A549 (cell line): ENCODE data around the gene CDCA7. TPM values are rescaled to one million over a fixed set of nuclear protein-coding genes. Genes with fewer than 3 reads are reported as not detected.

ENCODE experiments used
- ATAC-seq, 2 experiments: fragments of 200-7000 bp in 1 of 2; fragments of >200 bp in 1 of 2; cut with Nextera tagmentation in 1 of 2; cut with Tn5 transposase in 1 of 2; 3 replicates each; pipeline versions ENCODE4 v1.8.0 to v1.9.1; 2018 to 2020; ENCODE audit warnings: mild to moderate bottlenecking in 1 of 2, moderate library complexity in 1 of 2
- CTCF ChIA-PET: fragments of 300-600 bp; sonication (Branson Sonifier 250); formaldehyde crosslinking; extraction: SDS; loops from one replicate; lab custom pipeline; 2021; ENCODE audit warnings: antibody characterized with exemption, inconsistent platforms; lab: Yijun Ruan, JAX
- POLR2A ChIA-PET: fragments of 350-600 bp; formaldehyde crosslinking; extraction: SDS; loops from one replicate; lab custom pipeline; 2021; ENCODE audit warnings: antibody characterized with exemption, inconsistent platforms; lab: Yijun Ruan, JAX
- DNase-seq, 2 experiments: peaks; one replicate each; pipeline versions ENCODE4 v3.0.0 to v3.0.0-alpha.2; 2011 to 2016; ENCODE audit warnings: low read depth in 1 of 2, low spot score in 1 of 2
- FAIRE-seq: peaks from 2 replicates; lab custom pipeline; 2011; peaks lifted over from hg19 to GRCh38; lab: Jason Lieb, UNC
- H3K27ac ChIP-seq, 2 experiments: fragments of >200 bp; sonication (Bioruptor Twin); formaldehyde crosslinking; 3 replicates each; pipeline ENCODE4 v1.5.1; 2016 to 2017
- H3K4me1 ChIP-seq: fragments of >200 bp; sonication (Bioruptor Twin); formaldehyde crosslinking; 3 replicates; pipeline ENCODE4 v1.6.1; 2016
- H3K4me2 ChIP-seq: fragments of >200 bp; sonication (Bioruptor Twin); formaldehyde crosslinking; 3 replicates; pipeline ENCODE4 v1.6.1; 2016
- H3K4me3 ChIP-seq: fragments of >200 bp; sonication (Bioruptor Twin); formaldehyde crosslinking; 3 replicates; pipeline ENCODE4 v1.5.1; 2016
- H3K9me3 ChIP-seq: fragments of >200 bp; sonication (Bioruptor Twin); formaldehyde crosslinking; 3 replicates; pipeline ENCODE4 v1.6.1; 2016
- CBX2 ChIP-seq: fragments of 200-600 bp; sonication (generic); IDR thresholded peaks from 2 replicates; pipeline ENCODE4 v1.6.1; 2016; ENCODE audit warnings: low read depth, mild to moderate bottlenecking, borderline replicate concordance
- CEBPB ChIP-seq, 2 experiments: fragments of >200 bp in 1 of 2; sonication (Bioruptor Twin) in 1 of 2; formaldehyde crosslinking in 1 of 2; IDR thresholded peaks; 2 replicates each; pipeline ENCODE4 v1.6.1; 2012 to 2016
- CHD2 ChIP-seq: fragments of 150-350 bp; IDR thresholded peaks from 2 replicates; pipeline ENCODE4 v1.6.1; 2014; ENCODE audit warnings: low read length; ENCODE audit not compliant: partially characterized antibody
- ESRRA ChIP-seq: fragments of 150-350 bp; IDR thresholded peaks from 2 replicates; pipeline ENCODE4 v1.6.1; 2014; ENCODE audit warnings: mild to moderate bottlenecking, low read length, borderline replicate concordance
- FOXS1 ChIP-seq: fragments of 250-450 bp; sonication (Bioruptor Pico); IDR thresholded peaks from 2 replicates; pipeline ENCODE4 v1.5.0; 2020; ENCODE audit warnings: mild to moderate bottlenecking, moderate library complexity
- HDAC2 ChIP-seq: fragments of 200-600 bp; sonication (generic); IDR thresholded peaks from 2 replicates; pipeline ENCODE4 v1.6.1; 2016
- HOXB13 ChIP-seq: fragments of 250-450 bp; sonication (Bioruptor Pico); IDR thresholded peaks from 2 replicates; pipeline ENCODE4 v1.5.0; 2020; ENCODE audit warnings: low read depth, mild to moderate bottlenecking, moderate library complexity
- KDM5A ChIP-seq: fragments of 200-600 bp; sonication (generic); IDR thresholded peaks from 2 replicates; pipeline ENCODE4 v1.6.1; 2016; ENCODE audit warnings: antibody characterized with exemption, mild to moderate bottlenecking
- MYC ChIP-seq: IDR thresholded peaks from 2 replicates; pipeline ENCODE4 v1.6.1; 2012; ENCODE audit warnings: mild to moderate bottlenecking, inconsistent platforms, low read length, improper control_type of control experiment, borderline replicate concordance
- PHF8 ChIP-seq: fragments of 200-600 bp; sonication (generic); IDR thresholded peaks from 2 replicates; pipeline ENCODE4 v1.6.1; 2016; ENCODE audit warnings: low read depth, mild to moderate bottlenecking, antibody characterized with exemption, moderate library complexity, borderline replicate concordance
- RCOR1 ChIP-seq: fragments of 150-350 bp; IDR thresholded peaks from 2 replicates; pipeline ENCODE4 v1.6.1; 2014; ENCODE audit warnings: antibody characterized with exemption, low read length, low read depth
- RFX5 ChIP-seq: fragments of 450-650 bp; IDR thresholded peaks from 2 replicates; pipeline ENCODE4 v1.7.1; 2014; ENCODE audit warnings: antibody characterized with exemption, mild to moderate bottlenecking, moderate library complexity
- RNF2 ChIP-seq: fragments of 200-600 bp; sonication (generic); IDR thresholded peaks from 2 replicates; pipeline ENCODE4 v1.6.1; 2016; ENCODE audit warnings: low read depth, mild to moderate bottlenecking, antibody characterized with exemption, moderate library complexity, borderline replicate concordance
- TFCP2L1 ChIP-seq: fragments of 250-450 bp; sonication (Bioruptor Pico); IDR thresholded peaks from 2 replicates; pipeline ENCODE4 v1.5.0; 2021; ENCODE audit warnings: mild to moderate bottlenecking
- TP53 ChIP-seq: fragments of 250-450 bp; sonication (Bioruptor Pico); IDR thresholded peaks from 2 replicates; pipeline ENCODE4 v1.5.0; 2021; ENCODE audit warnings: mild to moderate bottlenecking, moderate library complexity
- ZC3H11A ChIP-seq: fragments of 450-650 bp; IDR thresholded peaks from 2 replicates; pipeline ENCODE4 v1.6.1; 2014; ENCODE audit warnings: antibody characterized with exemption, mild to moderate bottlenecking
- ZFP36 ChIP-seq: fragments of 450-650 bp; IDR thresholded peaks from 2 replicates; pipeline ENCODE4 v1.6.1; 2014; ENCODE audit warnings: borderline replicate concordance; ENCODE audit not compliant: partially characterized antibody
- ZSCAN20 ChIP-seq: fragments of 250-450 bp; sonication (Bioruptor Pico); IDR thresholded peaks from 2 replicates; pipeline ENCODE4 v1.8.0; 2022; ENCODE audit warnings: mild to moderate bottlenecking, moderate library complexity
- WGBS: methylation state at CpG from one replicate; pipeline ENCODE4 v1.1.6; 2017; ENCODE audit errors: missing lambda C conversion rate; 5-methylcytosine and 5-hydroxymethylcytosine counted together
- polyA plus RNA-seq, 4 experiments: library from polyadenylated mRNA; depleted of rRNA in 3 of 4; stranded (reverse); fragments of >200 nt; fragmentation: RNase III in 1 of 4; extraction: RNeasy Plus Mini Kit Qiagen cat#74134 plus additional on column Dnase treatment in 1 of 4; gene quantifications; 2 replicates in 3 of 4; 3 replicates in 1 of 4; pipeline ENCODE4 v1.2.3, GENCODE V29; 2011 to 2017
- TF ChIP-seq, protein P1 (sequence below): fragments of >200 bp; sonication (Bioruptor Twin); formaldehyde crosslinking; IDR thresholded peaks from 3 replicates; pipeline ENCODE4 v1.6.1; 2016
- TF ChIP-seq, protein P2 (sequence below): IDR thresholded peaks from 2 replicates; pipeline ENCODE4 v1.6.1; 2012
- TF ChIP-seq, protein P3 (sequence below): IDR thresholded peaks from 2 replicates; pipeline ENCODE4 v1.6.1; 2012; ENCODE audit warnings: low read depth, borderline replicate concordance
- TF ChIP-seq, protein P4 (sequence below): fragments of 250-450 bp; sonication (Bioruptor Pico); IDR thresholded peaks from 2 replicates; pipeline ENCODE4 v1.5.0; 2020; ENCODE audit warnings: low read depth, mild to moderate bottlenecking, moderate library complexity
- TF ChIP-seq, protein P5 (sequence below): fragments of 150-350 bp; IDR thresholded peaks from 2 replicates; pipeline ENCODE4 v1.6.1; 2014; ENCODE audit warnings: low read depth, mild to moderate bottlenecking, low read length
- TF ChIP-seq, protein P6 (sequence below): IDR thresholded peaks from 2 replicates; pipeline ENCODE4 v1.6.1; 2012
- TF ChIP-seq, protein P7 (sequence below): fragments of 250-450 bp; sonication (Bioruptor Pico); IDR thresholded peaks from 2 replicates; pipeline ENCODE4 v1.5.0; 2021; ENCODE audit warnings: mild to moderate bottlenecking, moderate library complexity, borderline replicate concordance

The CDCA7 gene
- polyA plus RNA-seq, 2 of the 4 experiments (the other 2 are of a cell fraction), result 39.4 to 93.5 TPM

DNA sequence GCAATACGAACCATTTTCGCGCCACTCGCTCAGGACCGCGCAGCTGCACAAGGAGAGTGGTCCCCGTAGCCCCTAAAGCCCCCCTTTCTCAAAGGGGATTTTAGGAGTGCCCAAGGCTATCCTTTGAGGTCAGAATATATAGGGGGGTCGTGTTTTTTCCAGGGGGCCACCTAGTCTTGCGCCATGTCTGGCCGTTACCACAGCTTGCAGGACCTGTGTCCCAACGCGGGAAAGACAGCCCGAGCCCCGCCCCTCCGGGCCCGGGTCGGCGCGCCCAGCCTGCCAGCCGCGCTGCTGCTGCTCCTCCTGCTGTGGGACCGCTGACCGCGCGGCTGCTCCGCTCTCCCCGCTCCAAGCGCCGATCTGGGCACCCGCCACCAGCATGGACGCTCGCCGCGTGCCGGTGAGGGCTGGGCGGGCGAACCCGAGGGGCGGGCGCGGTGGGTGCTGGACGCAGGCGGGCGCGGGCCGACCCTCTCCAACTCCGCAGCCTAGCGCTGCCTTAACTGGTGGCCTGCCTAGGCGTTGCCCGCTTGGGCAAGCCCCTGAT is at the start of gene CDCA7 (continued):
- TF ChIP-seq, protein P1, sequence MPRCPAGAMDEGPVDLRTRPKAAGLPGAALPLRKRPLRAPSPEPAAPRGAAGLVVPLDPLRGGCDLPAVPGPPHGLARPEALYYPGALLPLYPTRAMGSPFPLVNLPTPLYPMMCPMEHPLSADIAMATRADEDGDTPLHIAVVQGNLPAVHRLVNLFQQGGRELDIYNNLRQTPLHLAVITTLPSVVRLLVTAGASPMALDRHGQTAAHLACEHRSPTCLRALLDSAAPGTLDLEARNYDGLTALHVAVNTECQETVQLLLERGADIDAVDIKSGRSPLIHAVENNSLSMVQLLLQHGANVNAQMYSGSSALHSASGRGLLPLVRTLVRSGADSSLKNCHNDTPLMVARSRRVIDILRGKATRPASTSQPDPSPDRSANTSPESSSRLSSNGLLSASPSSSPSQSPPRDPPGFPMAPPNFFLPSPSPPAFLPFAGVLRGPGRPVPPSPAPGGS, result 0 out of 3 replicates have a peak, but pooled peaks have one; percentile 49
- TF ChIP-seq HDAC2, result no peak; the same call in 1 of the 2 replicates
- TF ChIP-seq, protein P2, sequence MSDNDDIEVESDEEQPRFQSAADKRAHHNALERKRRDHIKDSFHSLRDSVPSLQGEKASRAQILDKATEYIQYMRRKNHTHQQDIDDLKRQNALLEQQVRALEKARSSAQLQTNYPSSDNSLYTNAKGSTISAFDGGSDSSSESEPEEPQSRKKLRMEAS, result peak; percentile 63
- TF ChIP-seq ZFP36, result no peak
- TF ChIP-seq, protein P3, sequence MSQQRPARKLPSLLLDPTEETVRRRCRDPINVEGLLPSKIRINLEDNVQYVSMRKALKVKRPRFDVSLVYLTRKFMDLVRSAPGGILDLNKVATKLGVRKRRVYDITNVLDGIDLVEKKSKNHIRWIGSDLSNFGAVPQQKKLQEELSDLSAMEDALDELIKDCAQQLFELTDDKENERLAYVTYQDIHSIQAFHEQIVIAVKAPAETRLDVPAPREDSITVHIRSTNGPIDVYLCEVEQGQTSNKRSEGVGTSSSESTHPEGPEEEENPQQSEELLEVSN, result peak; percentile 96
- TF ChIP-seq, protein P4, sequence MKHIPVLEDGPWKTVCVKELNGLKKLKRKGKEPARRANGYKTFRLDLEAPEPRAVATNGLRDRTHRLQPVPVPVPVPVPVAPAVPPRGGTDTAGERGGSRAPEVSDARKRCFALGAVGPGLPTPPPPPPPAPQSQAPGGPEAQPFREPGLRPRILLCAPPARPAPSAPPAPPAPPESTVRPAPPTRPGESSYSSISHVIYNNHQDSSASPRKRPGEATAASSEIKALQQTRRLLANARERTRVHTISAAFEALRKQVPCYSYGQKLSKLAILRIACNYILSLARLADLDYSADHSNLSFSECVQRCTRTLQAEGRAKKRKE (CRISPR knock-in tag), result no peak
- no peak; the same call in 1 of the 2 replicates for TF ChIP-seq PHF8
- no peak for TF ChIP-seq RCOR1
- TF ChIP-seq, all 56 proteins: peak for 10

DNA sequence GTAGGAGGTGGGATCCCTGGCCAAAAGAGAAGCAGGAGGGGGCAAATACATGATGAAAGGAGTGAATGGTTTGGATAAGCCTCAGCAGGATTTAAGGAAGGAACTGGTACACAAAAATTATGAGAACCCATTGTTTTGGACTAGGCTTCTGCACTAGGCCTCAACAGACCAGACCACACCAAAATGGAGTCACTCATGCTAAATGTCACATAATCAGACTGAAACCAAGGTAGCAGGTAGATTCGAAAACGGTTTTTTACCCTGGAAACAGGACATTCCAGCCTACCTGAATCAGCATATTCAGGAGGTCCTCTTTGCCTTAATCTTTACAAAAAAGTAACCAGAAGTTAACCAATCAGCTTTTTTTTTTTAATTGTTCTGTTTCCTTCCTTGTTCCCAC is 49.4 kb upstream of the CDCA7 start:
- H3K27ac ChIP-seq, result no peak overlapping the region
- H3K4me2 ChIP-seq, result no peak overlapping the region
- no peak overlapping the region for H3K4me3 ChIP-seq
- ChIA-PET POLR2A (no interaction called here), CTCF (no interaction called here)
- TF ChIP-seq ESRRA, result no peak
- TF ChIP-seq ZFP36, result no peak
- TF ChIP-seq MYC, result no peak
- TF ChIP-seq, protein P1, result no peak
- no peak for TF ChIP-seq KDM5A
- TF ChIP-seq, protein P5, sequence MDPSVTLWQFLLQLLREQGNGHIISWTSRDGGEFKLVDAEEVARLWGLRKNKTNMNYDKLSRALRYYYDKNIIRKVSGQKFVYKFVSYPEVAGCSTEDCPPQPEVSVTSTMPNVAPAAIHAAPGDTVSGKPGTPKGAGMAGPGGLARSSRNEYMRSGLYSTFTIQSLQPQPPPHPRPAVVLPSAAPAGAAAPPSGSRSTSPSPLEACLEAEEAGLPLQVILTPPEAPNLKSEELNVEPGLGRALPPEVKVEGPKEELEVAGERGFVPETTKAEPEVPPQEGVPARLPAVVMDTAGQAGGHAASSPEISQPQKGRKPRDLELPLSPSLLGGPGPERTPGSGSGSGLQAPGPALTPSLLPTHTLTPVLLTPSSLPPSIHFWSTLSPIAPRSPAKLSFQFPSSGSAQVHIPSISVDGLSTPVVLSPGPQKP, result no peak
- TF ChIP-seq, protein P6, sequence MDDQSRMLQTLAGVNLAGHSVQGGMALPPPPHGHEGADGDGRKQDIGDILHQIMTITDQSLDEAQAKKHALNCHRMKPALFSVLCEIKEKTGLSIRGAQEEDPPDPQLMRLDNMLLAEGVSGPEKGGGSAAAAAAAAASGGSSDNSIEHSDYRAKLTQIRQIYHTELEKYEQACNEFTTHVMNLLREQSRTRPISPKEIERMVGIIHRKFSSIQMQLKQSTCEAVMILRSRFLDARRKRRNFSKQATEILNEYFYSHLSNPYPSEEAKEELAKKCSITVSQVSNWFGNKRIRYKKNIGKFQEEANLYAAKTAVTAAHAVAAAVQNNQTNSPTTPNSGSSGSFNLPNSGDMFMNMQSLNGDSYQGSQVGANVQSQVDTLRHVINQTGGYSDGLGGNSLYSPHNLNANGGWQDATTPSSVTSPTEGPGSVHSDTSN, result no peak
- TF ChIP-seq FOXS1, result no peak
- no peak for TF ChIP-seq CEBPB (IDR thresholded peaks at IDR 0.05)
- TF ChIP-seq, protein P4 (CRISPR knock-in tag), result no peak
- TF ChIP-seq TP53 (CRISPR knock-in tag), result no peak
- TF ChIP-seq, protein P7, sequence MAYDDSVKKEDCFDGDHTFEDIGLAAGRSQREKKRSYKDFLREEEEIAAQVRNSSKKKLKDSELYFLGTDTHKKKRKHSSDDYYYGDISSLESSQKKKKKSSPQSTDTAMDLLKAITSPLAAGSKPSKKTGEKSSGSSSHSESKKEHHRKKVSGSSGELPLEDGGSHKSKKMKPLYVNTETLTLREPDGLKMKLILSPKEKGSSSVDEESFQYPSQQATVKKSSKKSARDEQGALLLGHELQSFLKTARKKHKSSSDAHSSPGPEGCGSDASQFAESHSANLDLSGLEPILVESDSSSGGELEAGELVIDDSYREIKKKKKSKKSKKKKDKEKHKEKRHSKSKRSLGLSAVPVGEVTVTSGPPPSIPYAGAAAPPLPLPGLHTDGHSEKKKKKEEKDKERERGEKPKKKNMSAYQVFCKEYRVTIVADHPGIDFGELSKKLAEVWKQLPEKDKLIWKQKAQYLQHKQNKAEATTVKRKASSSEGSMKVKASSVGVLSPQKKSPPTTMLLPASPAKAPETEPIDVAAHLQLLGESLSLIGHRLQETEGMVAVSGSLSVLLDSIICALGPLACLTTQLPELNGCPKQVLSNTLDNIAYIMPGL (CRISPR knock-in tag), result no peak
- TF ChIP-seq HOXB13 (CRISPR knock-in tag), result no peak
- TF ChIP-seq CHD2, result no peak
- no peak for TF ChIP-seq TFCP2L1 (CRISPR knock-in tag)
- TF ChIP-seq ZC3H11A, result no peak
- TF ChIP-seq RNF2, result no peak
- TF ChIP-seq ZSCAN20 (CRISPR knock-in tag), result no peak
- TF ChIP-seq RFX5, result no peak
- no peak for TF ChIP-seq CBX2
- DNase-seq, result no peak
- peaks cover 5% of the 10 kb centered on the region; the same call in 1 of the 3 replicates for H3K9me3 ChIP-seq
- no peaks in the 10 kb centered on the region for H3K4me1 ChIP-seq
- no peak for FAIRE-seq
- ATAC-seq, result no peak
- WGBS, result 31% methylated on average over 2 of the region's 2 CpGs
